K562 (cell line): ENCODE results near the gene LSM8. TPM values are rescaled to one million over a fixed set of nuclear protein-coding genes. Genes with fewer than 3 reads are reported as not detected.
A peak's percentile ranks its signal among the peaks of the same experiment; 100 is the strongest.
"Not testable (repeated sequence)": the region's sequence is repeated elsewhere in the genome, so short reads cannot be mapped to it uniquely, and the experiment has no call there.

Source experiments
- ATAC-seq: fragments of 200-7000 bp; cut with Tn5 transposase; 3 replicates; pipeline ENCODE4 v1.9.1; 2020; ENCODE audit warnings: moderate library complexity
- BruUV-seq: library from RNA; stranded (reverse); fragments of 400-500 nt; replicated peaks from 2 replicates; lab custom pipeline; 2021; lab: Mats Ljungman, UMichigan
- CTCF ChIA-PET: fragments of 300-600 bp; formaldehyde crosslinking; extraction: SDS; loops from one replicate; lab custom pipeline; 2021; ENCODE audit warnings: low intra/inter-chr PET ratio; lab: Yijun Ruan, JAX
- POLR2A ChIA-PET: fragments of 300-600, 350-650 bp; sonication (Branson Sonifier 250); formaldehyde crosslinking; extraction: SDS; loops from one replicate; lab custom pipeline; 2021; ENCODE audit warnings: antibody characterized with exemption, inconsistent platforms; lab: Yijun Ruan, JAX
- DNase-seq, 4 experiments: peaks; one replicate each; pipeline versions ENCODE4 v3.0.0 to v3.0.0-alpha.2; 2011 to 2018; ENCODE audit warnings: low spot score in 3 of 4, mixed read lengths in 3 of 4; ENCODE audit errors: extremely low read depth in 1 of 4
- FAIRE-seq: peaks from 2 replicates; lab custom pipeline; 2011; peaks lifted over from hg19 to GRCh38; lab: Jason Lieb, UNC
- H2AFZ ChIP-seq: 2 replicates; pipeline ENCODE4 v1.6.0; 2011; ENCODE audit warnings: low read depth, low read length, control low read depth, inconsistent platforms
- H3K27ac ChIP-seq: fragments of 200-600 bp; 3 replicates; pipeline ENCODE4 v1.8.0; 2011; ENCODE audit warnings: low read depth, mild to moderate bottlenecking, control low read depth, inconsistent platforms, low read length, moderate library complexity, mixed read lengths; ENCODE audit errors: extremely low read depth
- H3K27me3 ChIP-seq, 2 experiments: fragments of 300-600 bp in 1 of 2; 2 replicates in 1 of 2; 3 replicates in 1 of 2; pipeline versions ENCODE4 v1.6.0 to v1.8.0; 2011; ENCODE audit warnings: inconsistent platforms in 2 of 2, low read length in 2 of 2, mild to moderate bottlenecking in 1 of 2, mixed read lengths in 1 of 2, moderate library complexity in 1 of 2; ENCODE audit not compliant: control insufficient read depth in 2 of 2, insufficient read depth in 2 of 2
- H3K36me3 ChIP-seq: fragments of 300-600 bp; 3 replicates; pipeline ENCODE4 v1.8.0; 2011; ENCODE audit warnings: mild to moderate bottlenecking, low read length, inconsistent platforms; ENCODE audit not compliant: control insufficient read depth, insufficient read depth
- H3K4me1 ChIP-seq, 2 experiments: fragments of 200-600 bp in 1 of 2; replicated peaks in 1 of 2; 2 replicates in 1 of 2; 3 replicates in 1 of 2; pipeline versions ENCODE4 v1.5.1 to v1.8.0; 2011; ENCODE audit warnings: inconsistent platforms in 2 of 2, low read length in 2 of 2, mild to moderate bottlenecking in 1 of 2, mixed read lengths in 1 of 2, moderate library complexity in 1 of 2; ENCODE audit not compliant: control insufficient read depth in 2 of 2, insufficient read depth in 2 of 2
- H3K4me2 ChIP-seq: 2 replicates; pipeline ENCODE4 v1.6.1; 2011; ENCODE audit warnings: low read length, control low read depth, inconsistent platforms, mixed read lengths; ENCODE audit not compliant: insufficient read depth
- H3K4me3 ChIP-seq: fragments of 200-600 bp; sonication (generic), shearing (Covaris generic); 2 replicates; pipeline ENCODE4 v1.5.1; 2016; ENCODE audit warnings: control low read depth, inconsistent platforms
- H3K79me2 ChIP-seq: fragments of 200-600 bp; 3 replicates; pipeline ENCODE4 v1.8.0; 2011; ENCODE audit warnings: low read length, inconsistent platforms; ENCODE audit not compliant: control insufficient read depth, insufficient read depth
- H3K9ac ChIP-seq, 2 experiments: 2 replicates each; pipeline versions ENCODE4 v1.6.0 to v1.6.1; 2011; ENCODE audit warnings: low read depth in 2 of 2, low read length in 2 of 2, control low read depth in 1 of 2, inconsistent platforms in 1 of 2, mild to moderate bottlenecking in 1 of 2, mixed read lengths in 1 of 2; ENCODE audit not compliant: insufficient read depth in 1 of 2
- H3K9me1 ChIP-seq: one replicate; pipeline ENCODE4 v1.6.0; 2011; ENCODE audit warnings: inconsistent platforms, mild to moderate bottlenecking, low read length, moderate library complexity; ENCODE audit not compliant: control insufficient read depth, insufficient read depth
- H3K9me3 ChIP-seq: replicated peaks from 2 replicates; pipeline ENCODE4 v1.5.1; 2011; ENCODE audit warnings: low read depth, low read length, inconsistent platforms; ENCODE audit not compliant: control insufficient read depth, insufficient read depth
- H4K20me1 ChIP-seq: replicated peaks from 2 replicates; pipeline ENCODE4 v1.6.1; 2011; ENCODE audit warnings: low read length, inconsistent platforms, mixed read lengths; ENCODE audit not compliant: control insufficient read depth, insufficient read depth
- HOXB6 ChIP-seq: fragments of 250-450 bp; sonication (Bioruptor Pico); IDR thresholded peaks from 2 replicates; pipeline ENCODE4 v1.5.1; 2022; ENCODE audit warnings: mild to moderate bottlenecking, borderline replicate concordance
- UBTF ChIP-seq, 2 experiments: IDR thresholded peaks; 2 replicates each; pipeline ENCODE4 v1.6.1; 2012; ENCODE audit warnings: improper control_type of control experiment in 2 of 2, low read depth in 2 of 2, low read length in 2 of 2, borderline replicate concordance in 1 of 2
- ZNF174 ChIP-seq: fragments of 250-450 bp; sonication (Bioruptor Pico); IDR thresholded peaks from 2 replicates; pipeline ENCODE4 v1.4.0; 2020; ENCODE audit warnings: mild to moderate bottlenecking
- ZNF586 ChIP-seq: fragments of 450-650 bp; formaldehyde crosslinking; conservative IDR thresholded peaks from 2 replicates; pipeline ENCODE4 v1.4.0; 2020; ENCODE audit warnings: mild to moderate bottlenecking, moderate library complexity
- ZNF707 ChIP-seq: fragments of 250-450 bp; sonication (Bioruptor Pico); conservative IDR thresholded peaks from 2 replicates; pipeline ENCODE4 v1.8.0; 2022; ENCODE audit warnings: inconsistent platforms, mild to moderate bottlenecking, moderate library complexity
- WGBS: fragments of 100-300 bp; shearing (Covaris generic); methylation state at CpG from one replicate; pipeline ENCODE4 v1.1.6; 2016; ENCODE audit warnings: low coverage, mixed read lengths; ENCODE audit not compliant: insufficient coverage; ENCODE audit errors: missing lambda C conversion rate; 5-methylcytosine and 5-hydroxymethylcytosine counted together
- in situ Hi-C: fragments of 300-500 bp; cut with MboI; formaldehyde crosslinking; loops from 4 replicates; pipeline ENCODE4 v1.15.0; 2018; ENCODE audit warnings: inconsistent platforms, mixed read lengths
- intact Hi-C: fragments of 100-400 bp; cut with micrococcal nuclease; formaldehyde crosslinking; loops from 2 replicates; pipeline ENCODE4 v1.14.2; 2022
- polyA plus RNA-seq, 8 experiments: library from polyadenylated mRNA; depleted of rRNA in 4 of 8; stranded (reverse) in 5 of 8; unstranded in 3 of 8; fragments of >200 nt; fragmentation: Nextera tagmentation in 2 of 8; fragmentation: Illumina TruSeq in 1 of 8; extraction: Ambion mirVana in 2 of 8; extraction: Trizol in 1 of 8; gene quantifications; 2 replicates each; pipeline versions ENCODE4 v1.2.1 to v1.2.3, GENCODE V29; 2011 to 2014; ENCODE audit warnings: inconsistent platforms in 1 of 8, missing spikeins in 1 of 8
- total RNA-seq, 7 experiments: library from RNA; depleted of rRNA in 6 of 7; stranded (reverse); fragments of >200 nt in 6 of 7; fragmentation: Illumina TruSeq in 2 of 7; extraction: Trizol in 2 of 7; gene quantifications; 2 replicates each; pipeline versions ENCODE4 v1.2.1 to v1.2.3, GENCODE V29; 2011 to 2021; ENCODE audit warnings: low replicate concordance in 1 of 7

Gene LSM8
- total and polyA plus RNA-seq, 9 of the 15 experiments (the other 6 are each of a cell fraction or from before 2014, with no cell fraction given) = 81.5 to 340 (median 180) TPM

DNA sequence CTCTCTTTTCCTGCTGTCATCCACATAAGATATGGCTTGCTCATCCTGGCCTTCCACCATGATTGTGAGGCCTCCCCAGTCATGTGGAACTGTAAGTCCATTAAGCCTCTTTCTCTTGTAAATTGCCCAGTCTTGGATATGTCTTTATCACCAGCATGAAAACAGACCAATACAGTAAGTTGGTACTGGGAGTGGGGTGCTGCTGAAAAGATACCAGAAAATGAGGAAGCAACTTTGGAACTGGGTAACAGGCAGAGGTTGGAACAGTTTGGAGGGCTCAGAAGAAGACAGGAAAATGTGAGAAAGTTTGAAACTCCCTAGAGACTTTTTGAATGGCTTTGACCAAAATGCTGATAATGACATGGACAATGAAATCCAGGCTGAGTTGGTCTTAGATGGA lies 49.5 kb upstream of the LSM8 start:
- H3K27ac ChIP-seq, in situ Hi-C loops, BruUV-seq, H3K9me3 ChIP-seq, H3K79me2 ChIP-seq, H3K36me3 ChIP-seq, POLR2A ChIA-PET, DNase-seq, FAIRE-seq, H3K4me3 ChIP-seq, H3K9ac ChIP-seq, CTCF ChIA-PET, H3K27me3 ChIP-seq, H4K20me1 ChIP-seq, H3K4me1 ChIP-seq, H3K9me1 ChIP-seq, H2AFZ ChIP-seq, H3K4me2 ChIP-seq, ATAC-seq: not testable (repeated sequence)
- peak; percentile 86 for TF ChIP-seq ZNF707 (CRISPR knock-in tag)
- intact Hi-C loops = loop anchor here (5.0 kb wide), 1 partner anchor 102 kb away; no protein-coding TSS in a partner anchor

DNA sequence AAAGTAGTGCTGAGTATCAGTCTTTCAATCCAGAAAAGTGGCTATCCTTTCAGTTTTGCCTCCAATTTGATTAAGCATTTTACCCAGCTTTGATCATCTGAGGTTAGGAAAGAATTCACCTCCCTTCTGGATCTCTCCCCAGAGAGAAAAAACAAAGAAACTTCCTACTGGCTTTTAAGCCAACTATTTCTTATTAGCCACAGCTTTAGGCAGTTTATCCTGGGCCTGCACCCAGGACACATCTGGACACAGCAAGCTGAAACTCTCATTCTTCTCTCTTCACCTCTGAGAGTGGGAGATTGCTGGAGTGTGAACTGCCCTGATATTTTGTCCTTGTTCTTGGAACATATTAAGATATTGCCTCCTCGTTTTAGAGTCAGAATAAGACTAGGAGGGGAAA lies 43.5 kb upstream of the LSM8 start:
- Histone ChIP-seq H3K9ac (no peak overlapping the region), H3K27ac (no peak overlapping the region), H3K4me3 (no peak overlapping the region), H3K9me1 (no peaks in the 10 kb centered on the region), H3K9me3 (no peaks in the 10 kb centered on the region), H3K4me1 (no peaks in the 10 kb centered on the region), H3K79me2 (no peaks in the 10 kb centered on the region), H3K36me3 (no peaks in the 10 kb centered on the region), H3K27me3 (no peaks in the 10 kb centered on the region), H2AFZ (no peak overlapping the region), H4K20me1 (no peaks in the 10 kb centered on the region), H3K4me2 (no peak overlapping the region)
- FAIRE-seq (peak; percentile 11), DNase-seq (no peak), ATAC-seq (no peak)
- POLR2A ChIA-PET = no interaction called here
- TF ChIP-seq HOXB6 (CRISPR knock-in tag) (no peak), UBTF (IDR thresholded peaks at IDR 0.05; ENCODE audit: borderline replicate concordance in 1 of 2, low read depth in 2 of 2, low read length in 2 of 2) (no peak), ZNF174 (CRISPR knock-in tag) (no peak), ZNF586 (CRISPR knock-in tag) (no peak)
- intact Hi-C loops (no loop called here), in situ Hi-C loops (no loop called here)
- 0% methylated on average over 1 of the region's 1 CpG for WGBS
- no TSS peak for BruUV-seq
- CTCF ChIA-PET = no interaction called here
